Mesenteric fat pad (tissue), 1 donor: ENCODE results near the gene TNFRSF1B. TPM values are rescaled to one million over a fixed set of nuclear protein-coding genes. Genes with fewer than 3 reads are reported as not detected.

Source experiments
- DNase-seq: peaks from one replicate; pipeline ENCODE4 v3.0.0-alpha.2; 2020; ENCODE audit warnings: low spot score
- total RNA-seq: library from RNA; stranded (reverse); fragmentation: NEBNext Ultra II Directional; extraction: Animal tissue kit (Norgen Biotek cat#: 25700); gene quantifications from one replicate; pipeline ENCODE4 v1.2.1, GENCODE V29; 2021
- donor health status: DM: yes; HTN: yes; CAD: no.

Gene TNFRSF1B
- total RNA-seq, 1 donor from 2014 or later: 95.6 TPM

DNA sequence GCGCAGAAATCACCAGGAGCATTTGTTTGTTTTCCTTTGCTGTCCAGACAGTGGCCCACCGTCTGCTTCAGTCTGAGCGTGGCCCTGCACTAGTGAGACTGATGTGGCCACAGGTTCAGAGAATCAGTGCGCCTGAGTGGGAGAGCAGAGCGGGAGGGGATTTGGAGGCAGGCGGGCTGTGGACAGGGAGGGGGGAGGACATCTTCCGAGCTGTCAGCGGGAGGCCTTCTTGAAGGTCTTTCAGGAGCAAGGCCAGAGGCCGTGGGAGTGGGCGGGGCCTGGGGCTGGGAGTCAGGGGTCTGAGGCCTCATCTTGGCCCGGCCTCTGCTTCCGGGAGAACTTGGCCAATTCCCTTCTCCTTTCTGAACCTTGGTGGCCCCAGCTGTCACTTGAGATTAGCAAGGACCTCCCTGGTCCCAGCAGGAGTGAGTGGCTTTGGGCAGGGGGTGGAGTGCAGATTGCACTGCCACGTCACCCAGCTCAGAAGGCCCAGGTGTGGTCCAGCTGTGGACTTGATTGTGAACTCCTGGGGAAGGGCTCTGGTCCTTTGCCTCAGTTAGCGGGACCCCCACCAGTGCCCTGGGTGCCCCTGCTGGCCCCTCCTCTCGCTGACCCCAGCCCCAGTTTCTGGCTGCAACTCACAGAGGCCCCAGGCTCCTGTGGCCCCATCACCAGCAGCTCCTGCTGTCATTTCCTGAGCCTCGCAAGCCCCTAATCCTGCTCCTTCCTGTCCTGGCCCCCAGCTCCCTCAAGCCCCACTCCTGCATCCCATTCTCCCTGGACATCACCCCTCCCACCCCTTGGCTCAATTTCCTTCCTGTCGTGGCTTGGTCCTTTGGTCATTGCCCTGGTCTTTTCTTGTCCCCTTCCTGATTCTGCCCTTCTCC is 8.4 kb downstream of the TNFRSF1B start:
- no peak for DNase-seq

DNA sequence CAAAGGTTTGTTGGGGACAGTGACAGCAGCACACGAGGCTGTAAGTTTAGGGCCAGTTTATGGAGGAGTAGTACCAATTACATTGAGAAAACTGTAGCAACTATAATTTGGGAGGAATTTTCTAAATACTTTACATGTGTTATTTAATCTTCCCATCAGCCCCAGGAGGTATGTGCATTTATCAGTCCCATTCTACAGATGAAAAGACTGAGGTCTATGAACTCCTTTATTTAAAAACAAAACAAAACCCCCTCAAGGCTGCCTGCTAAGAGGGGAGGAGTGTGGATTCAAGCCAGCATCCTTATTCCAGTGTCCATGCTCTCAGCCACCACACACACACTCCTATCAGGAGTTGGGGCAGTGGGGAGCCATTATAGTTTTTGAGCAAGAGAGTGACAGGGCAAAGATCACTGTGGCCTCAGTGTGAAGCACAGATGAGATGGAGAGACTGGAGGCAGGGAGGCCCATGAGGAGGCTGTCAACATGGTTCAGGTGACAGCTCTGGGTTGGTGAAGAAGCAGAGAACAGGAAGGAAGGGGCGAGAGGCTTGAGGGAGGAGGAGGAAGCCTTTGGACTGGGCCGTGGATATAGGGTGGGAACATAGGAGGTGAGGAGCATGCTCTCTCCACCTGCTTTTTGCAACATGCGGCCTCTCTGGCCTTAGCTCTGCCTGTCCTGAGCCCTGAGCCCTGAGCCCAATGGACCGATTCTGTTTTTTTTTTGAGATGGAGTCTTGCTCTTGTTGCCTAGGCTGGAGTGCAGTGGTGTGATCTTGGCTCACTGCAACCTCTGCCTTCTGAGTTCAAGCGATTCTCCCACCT is 9.7 kb downstream of the TNFRSF1B start:
- DNase-seq: no peak

DNA sequence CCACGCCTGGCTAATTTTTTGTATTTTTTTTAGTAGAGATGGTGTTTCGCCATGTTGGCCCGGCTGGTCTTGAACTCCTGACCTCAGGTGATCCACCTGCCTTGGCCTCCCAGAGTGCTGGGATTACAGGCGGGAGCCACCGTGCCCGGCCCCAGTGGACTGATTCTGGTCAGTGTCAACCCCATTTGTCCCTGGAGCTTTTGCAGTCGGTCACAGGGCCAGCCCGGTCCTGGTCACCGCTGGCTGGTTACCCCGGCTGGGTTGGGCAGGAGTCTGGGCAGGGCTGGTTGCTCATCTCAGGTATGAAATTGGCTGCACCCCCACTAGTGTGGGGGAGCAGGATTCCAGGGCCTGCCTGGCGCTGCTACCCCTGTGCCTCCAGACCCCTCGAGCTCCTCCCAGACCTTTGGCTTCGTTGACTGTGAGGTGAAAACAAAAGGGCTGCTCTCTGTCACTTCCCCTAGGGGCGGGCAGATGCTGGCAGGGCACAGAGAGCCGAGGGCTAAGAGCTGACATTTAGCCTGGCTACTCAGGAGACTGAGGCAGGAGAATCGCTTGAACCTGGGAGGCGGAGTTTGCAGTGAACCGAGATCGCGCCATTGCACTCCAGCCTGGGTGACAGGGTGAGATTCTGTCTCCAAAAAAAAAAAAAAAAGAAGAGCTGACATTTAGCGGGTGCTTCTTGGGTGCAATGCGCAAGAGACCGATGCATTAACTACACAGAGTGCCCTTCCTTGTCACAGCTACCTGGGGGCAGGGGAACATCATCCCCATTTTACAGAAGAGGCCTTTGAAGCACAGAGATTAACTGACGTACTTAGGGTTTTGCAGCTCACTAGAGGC is 10.6 kb downstream of the TNFRSF1B start:
- no peak for DNase-seq

DNA sequence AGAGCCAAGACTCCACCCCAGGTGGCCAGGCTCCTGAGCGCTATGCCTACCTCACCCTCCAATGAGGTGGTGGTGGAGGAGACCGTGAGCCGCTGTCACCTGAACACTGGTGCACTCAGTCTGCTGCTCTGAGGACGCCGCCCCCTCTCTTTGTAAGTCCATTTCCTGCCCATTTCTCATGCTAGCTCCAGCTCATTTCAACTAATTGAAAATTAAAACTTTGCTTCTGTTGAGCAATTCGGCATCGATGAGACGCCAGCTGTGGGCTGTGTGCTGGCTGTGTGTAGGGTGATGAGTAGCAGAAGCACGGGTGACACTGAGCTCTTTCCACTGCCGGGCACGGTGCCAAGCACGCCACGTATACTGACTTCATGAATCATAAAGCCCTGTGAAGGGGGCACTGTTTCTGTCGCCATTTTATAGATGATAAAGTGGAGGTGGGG is 11.2 kb downstream of the TNFRSF1B start:
- DNase-seq: peak; percentile 93

DNA sequence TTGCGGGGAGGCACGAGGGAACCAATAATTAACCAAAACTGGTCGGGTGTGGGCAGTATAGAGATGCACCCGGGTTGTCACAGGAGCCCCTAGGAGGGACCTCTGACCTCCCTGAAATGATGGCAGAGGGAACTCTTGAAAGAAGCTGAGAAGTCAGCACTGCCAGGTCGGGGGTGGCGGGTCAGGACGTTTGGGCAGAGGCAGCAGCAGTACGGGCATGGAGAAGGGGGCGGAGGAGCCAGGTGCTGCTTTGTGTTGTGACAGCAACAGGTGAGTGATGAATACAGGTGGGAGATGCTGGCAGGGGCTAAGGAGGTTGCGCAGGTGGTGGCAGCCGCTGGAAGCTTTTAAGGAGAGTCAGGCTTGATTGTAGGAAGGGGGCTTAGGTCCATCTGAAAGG is 11.7 kb downstream of the TNFRSF1B start:
- no peak for DNase-seq

DNA sequence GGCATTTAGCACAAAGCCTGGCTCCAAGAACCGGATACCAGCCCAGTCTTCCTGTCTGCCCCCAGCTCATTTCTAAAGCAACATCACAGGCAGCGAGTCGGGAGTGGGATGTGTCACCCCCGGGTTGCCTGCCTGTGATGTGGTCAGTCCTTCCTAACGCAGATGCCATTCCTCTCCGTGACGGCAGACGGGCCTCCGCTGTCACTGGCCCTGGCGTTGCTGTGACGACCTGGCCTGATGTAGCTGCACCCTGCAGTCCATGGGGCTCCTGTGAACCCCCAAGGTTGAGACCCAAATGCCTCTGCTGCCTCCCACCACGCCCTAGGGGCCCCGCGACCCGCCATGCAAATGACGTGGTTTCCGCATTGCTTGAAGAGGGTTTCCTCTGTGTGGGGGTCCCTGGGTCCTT is 12.3 kb downstream of the TNFRSF1B start:
- DNase-seq: no peak

DNA sequence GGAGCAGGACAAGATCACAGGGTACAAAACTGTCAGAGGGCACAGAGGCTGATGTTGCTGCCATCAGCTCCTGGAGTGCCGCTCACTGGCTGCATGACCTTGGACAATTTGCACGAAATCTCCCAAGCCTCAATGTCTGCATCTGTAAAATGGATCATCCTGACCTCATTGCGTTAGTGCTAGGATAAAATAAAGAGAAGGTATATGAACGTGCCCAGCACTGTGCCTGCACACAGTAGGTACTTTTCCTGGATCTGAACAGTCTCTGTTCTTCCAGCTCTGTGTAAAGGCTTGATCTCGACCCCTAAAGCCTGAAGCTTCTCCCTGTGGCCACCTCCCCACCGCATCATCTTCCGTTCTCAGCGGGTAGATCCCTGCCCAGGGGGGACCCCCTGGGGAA is 12.9 kb downstream of the TNFRSF1B start:
- DNase-seq: no peak

DNA sequence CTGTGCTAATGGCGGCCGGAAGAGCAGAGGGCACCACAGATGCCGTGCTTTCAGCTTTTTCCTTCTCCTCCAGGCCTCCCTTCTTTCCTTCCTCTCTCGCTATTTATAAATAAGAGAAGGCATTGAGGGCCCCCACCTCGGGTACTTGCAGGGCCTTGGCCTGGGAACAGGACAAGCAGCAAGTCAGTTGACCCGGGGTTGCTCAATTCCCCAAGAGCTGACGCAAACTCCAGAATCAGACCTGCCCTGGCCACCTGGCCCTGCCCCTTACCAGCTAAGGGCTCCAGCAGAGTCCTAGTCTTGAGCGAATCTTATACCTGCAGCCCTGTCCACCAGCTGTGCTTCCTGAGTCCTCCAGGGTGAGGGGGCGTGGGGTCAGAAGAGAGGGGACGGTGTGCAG is 13.5 kb downstream of the TNFRSF1B start:
- no peak for DNase-seq

DNA sequence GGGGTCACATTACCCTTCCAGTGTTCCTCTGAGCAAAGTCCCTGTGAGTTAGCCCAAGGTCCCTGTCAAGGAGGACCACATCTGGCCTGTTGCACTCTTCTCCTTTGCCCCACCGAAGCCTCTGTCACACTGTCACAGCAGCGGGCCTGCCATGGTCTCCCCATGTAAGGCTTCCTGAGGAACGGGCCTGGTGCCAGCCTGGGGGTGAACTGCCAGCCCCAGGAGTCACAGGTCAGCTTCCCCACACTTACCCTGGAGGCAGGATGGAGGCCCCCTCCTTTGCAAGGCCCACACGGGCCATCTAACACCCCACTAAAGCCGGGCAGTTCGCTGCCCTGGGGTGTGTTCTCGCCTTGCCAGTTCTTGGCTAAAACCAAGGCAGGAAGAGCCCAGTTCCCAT is 14.1 kb downstream of the TNFRSF1B start:
- DNase-seq: no peak

DNA sequence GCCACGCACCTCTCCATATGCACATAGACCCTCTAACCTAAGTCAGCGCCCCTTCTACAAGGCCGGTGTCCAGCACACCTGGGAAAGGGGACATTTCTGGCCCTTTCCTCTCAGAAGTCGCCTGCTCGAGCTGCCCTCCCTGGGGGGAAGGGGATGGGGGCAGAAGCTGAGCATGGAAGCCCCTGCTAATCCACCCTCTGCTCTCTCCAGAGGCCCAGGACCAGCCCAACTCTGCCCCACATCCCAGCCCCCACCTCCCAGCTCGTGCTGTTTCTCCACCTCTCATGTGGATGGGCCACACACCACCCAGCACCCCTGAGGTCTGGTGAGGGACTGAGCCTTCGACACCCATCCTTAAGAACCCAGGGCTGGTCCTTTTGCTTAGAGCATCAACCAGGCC is 14.8 kb downstream of the TNFRSF1B start:
- no peak for DNase-seq

DNA sequence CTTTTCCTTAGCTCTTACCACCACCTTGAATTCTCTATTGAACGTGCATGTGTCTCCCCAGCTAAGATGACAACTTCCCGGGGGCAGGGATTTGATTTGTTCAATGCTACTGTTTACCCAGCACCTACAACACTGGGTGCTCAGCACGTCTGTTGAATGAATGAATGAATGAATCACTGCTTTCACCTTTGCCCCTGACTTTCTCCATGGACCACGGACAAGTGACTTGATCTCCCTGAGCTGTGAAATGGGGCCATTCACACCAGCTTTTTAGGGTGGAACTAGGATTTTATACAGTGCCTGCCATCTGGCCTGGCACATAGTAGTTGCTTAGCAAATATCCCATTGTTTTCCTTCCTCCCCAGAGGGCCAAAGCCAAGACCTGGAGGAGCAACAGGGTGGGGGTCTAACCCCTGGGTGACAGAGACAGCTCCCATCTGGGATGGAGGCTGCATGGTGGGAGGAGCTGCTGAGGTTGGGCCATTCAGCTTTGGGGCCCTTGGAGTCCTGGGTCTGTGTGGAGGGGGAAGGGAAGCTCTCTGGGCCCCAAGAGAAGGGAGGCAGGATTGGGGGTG is 15.7 kb downstream of the TNFRSF1B start:
- DNase-seq: no peak

DNA sequence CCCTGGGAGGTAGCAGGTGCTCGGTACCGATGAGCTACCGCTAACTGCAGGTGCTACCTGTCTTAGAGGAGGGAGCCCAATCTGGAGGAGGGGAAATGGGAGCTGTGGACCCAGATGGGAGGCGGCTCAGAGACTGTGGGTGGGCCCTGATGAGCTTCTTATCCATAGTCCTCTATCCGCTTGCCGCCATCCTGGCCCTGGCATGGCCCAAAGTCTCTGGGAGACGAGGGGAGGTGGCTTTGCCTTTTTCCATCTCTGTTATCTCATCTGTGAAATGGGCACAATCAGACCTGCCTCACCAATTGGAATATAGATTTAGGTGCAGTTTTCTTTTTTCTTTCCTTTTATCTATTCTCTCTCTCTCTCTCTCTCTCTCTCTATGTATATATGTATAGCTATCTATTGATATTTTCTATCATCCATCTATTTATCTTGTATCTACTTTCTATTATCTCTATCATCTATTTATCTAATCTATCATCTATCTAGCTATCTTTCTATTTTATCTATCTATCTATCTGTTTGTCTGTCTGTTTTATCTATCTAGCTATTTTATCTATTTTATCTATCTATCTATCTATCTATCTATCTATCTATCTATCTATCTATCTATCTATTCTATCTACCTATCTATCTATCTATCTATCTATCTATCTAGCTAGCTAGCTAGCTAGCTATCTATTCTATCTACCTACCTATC is 16.5 kb downstream of the TNFRSF1B start:
- DNase-seq: no peak

DNA sequence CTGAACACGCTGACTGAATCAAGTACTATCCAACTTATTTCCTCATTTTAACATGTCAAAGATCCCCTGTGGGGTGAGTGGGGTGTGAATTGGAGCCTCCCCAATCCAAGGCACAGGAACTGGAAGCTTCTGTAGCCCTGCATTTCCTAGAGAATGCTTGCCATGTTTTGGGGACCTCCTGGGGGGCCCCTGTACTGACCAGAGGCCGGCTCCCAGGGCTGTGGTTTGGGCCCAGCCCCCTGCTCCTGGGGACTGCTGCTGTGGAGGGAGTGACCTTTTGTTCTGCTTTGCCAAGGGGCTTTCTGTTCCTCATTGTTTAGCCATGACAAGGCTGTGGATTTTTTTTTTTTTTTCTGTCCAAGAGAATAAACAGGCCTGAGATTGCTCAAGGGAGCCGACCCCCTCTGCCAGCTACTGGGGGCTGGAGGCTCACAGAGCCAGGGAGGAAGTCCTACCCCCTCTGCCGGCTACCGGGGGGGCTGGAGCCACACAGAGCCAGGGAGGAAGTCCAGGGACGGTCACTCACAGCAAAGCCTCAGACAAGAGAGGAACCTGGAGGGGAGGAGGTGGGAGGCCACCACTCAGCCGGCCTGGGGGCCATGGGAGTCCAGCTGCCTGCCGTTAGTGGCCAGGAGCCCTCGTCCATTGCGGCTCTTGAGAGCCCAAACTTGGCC is 17.4 kb downstream of the TNFRSF1B start:
- DNase-seq: no peak

DNA sequence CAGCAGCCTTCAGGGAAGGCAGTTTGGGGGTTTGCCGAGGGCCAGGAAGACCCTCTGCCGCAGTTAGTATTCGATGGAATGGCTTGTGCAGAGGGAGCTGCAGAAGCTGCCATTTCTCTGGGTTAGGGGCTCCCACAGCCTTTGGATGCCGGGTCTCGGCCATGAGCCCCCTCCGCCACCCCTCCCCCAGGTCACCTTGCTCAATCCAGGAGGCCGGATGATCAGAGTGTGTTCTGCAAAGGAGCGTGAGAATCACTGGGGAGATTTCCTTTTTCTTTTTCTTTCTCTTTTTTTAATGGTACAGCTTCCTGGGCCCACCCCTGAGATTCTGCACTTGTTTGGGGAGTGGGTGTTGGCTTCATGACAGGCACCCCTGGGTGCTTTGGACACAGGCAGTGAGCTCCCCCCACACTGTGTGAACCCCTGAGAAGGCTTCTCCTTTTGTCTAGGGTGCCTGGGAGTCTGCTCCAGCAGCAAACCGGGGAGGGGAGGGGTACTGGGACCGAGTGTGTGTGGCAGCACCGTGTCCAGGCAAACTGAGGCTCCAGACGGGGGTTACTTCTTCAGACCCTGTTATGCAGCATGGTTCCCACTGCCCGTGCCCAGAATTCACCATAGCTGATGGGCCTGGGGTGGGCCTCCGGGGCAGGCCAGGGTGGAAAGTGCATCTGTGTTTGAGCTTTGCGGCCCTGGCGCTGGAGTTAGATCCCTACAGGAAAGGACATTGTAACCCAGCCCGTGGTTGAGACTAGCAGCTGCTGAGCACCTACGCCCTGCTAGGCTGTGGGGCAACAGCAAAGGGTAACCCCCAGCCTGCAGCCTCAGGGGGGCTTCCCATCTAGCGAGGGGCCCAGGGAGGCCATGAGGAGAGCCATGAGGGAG is 18.5 kb downstream of the TNFRSF1B start:
- no peak for DNase-seq

DNA sequence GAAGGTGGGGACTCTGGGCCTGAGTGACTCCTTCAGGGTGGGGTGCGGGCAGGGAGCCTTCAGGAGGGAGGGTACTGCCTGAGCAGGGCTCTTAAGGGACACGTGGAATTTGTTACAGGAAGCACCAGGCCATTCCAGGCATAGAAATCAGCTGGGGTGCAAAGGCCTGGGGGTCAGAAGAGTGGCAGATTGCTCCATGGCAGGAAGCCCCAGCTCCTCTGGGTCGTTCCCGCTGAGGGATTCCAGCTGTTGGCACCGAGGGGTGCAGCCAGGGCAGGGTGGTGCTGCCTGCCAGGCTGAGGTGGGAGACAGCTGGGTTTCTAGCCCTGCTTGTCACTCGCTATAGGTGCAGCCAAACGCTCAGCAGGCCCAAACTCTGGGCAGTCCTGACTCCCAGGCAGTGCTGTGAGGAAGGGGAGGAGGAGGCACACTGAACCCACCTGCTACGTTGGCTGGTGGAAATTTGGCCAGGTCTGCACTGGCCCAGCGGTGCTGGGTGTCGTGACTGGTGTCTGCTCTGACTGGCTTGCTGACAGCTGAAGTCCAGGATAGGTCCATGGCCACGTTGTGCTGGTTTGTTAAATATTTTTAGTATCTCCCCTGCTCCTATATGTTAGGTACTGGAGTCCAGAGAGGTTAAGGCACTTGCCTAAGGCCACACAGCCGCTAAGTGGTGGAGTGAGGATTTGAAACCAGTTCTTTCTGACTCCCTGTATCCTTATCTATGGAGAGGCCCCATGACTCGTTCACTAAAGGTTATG is 19.3 kb downstream of the TNFRSF1B start:
- DNase-seq: no peak

DNA sequence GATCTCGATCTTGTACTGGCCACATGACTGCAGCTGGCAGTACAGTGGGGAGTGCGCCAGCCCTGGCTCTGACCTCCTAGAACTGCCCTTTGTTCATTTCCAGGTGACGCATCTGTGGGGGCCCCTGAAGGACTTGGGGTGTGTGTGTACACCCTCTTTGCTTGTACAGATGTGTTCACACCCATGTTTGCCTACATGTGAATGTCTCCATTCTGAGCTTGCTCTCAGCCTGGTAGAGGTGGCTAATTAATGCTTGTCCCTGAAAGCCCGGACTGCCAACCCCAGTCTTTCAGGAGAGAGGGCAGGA is 19.8 kb downstream of the TNFRSF1B start:
- DNase-seq: no peak

DNA sequence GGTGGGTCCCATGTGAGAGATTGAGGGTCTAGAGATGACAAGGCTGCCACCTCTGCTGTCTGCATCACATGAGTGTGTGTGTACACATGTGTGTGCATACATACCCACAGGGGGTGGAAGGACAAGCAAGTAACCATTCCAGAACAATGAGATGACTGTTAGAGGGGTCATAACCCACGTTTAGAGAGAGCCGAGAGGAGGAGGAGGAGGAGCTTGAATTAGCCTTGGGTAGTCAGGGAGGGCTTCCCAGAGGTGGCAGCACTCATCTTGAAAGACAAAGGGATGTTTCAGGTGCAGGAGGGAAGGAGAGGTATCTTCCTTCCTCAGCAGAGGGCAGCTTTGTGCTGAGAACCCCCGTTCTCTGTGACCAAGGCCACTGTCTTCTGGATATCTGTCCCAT is 21.3 kb downstream of the TNFRSF1B start:
- DNase-seq: no peak

DNA sequence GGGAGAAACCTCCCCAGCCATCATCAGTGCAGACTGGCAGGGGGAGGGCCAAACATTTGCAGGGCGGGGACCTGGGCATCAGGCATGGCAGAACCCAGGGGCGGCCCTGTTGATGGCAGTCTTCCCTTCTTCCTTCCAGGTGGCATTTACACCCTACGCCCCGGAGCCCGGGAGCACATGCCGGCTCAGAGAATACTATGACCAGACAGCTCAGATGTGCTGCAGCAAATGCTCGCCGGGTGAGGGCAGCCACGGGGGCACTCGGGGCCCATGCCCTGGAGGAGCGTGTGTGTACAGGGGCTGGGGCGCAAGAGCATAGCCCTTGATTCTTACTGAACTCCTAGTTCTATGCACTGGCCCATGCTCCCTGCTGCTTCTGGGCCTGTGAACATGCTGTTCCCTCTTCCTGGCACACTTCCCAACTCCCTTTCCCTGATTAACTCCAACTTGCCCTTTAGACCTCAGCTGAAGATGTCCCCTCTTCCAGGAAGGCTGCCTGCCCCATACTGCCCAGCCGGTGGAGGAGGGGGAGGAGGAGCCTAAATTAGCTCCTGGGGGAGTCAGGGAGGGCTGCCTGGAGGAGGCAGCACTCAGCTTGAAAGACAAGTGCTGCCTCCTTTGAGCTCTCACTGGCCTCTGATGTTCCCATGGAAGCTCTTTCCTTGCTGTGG is 22.0 kb downstream of the TNFRSF1B start:
- no peak for DNase-seq
